K562 (cell line): Measurements from ENCODE around the gene CUTA. TPM values are rescaled to one million over a fixed set of nuclear protein-coding genes. Genes with fewer than 3 reads are reported as not detected.

ENCODE experiments used
- CTBP1 ChIP-seq: fragments of 450-650 bp; IDR thresholded peaks from 2 replicates; pipeline ENCODE4 v1.6.1; 2016; ENCODE audit warnings: borderline replicate concordance
- FOXK2 ChIP-seq, 2 experiments: fragments of 450-650 bp; IDR thresholded peaks in 1 of 2; conservative IDR thresholded peaks in 1 of 2; 2 replicates each; pipeline ENCODE4 v1.6.1; 2016; ENCODE audit warnings: low read depth in 2 of 2, mild to moderate bottlenecking in 1 of 2
- KDM4B ChIP-seq, 2 experiments: fragments of 450-650 bp in 1 of 2; sonication (generic) in 1 of 2; IDR thresholded peaks; 2 replicates each; pipeline ENCODE4 v1.6.1; 2016 to 2017; ENCODE audit warnings: borderline replicate concordance in 2 of 2, antibody characterized with exemption in 1 of 2, low read depth in 1 of 2, mild to moderate bottlenecking in 1 of 2
- MIER1 ChIP-seq: fragments of 450-650 bp; IDR thresholded peaks from 2 replicates; pipeline ENCODE4 v1.6.1; 2016; ENCODE audit warnings: antibody characterized with exemption, mild to moderate bottlenecking, low read depth
- NFYB ChIP-seq: IDR thresholded peaks from 2 replicates; pipeline ENCODE4 v1.6.1; 2011; ENCODE audit warnings: mild to moderate bottlenecking, moderate library complexity; ENCODE audit not compliant: insufficient read length; ENCODE audit errors: extremely low read depth
- RBFOX2 ChIP-seq: fragments of 200-400 bp; formaldehyde crosslinking; IDR thresholded peaks from 2 replicates; pipeline ENCODE4 v1.6.1; 2017; ENCODE audit warnings: low read depth, mild to moderate bottlenecking, low read length, moderate library complexity
- SMARCC2 ChIP-seq: fragments of 450-650 bp; IDR thresholded peaks from 2 replicates; pipeline ENCODE4 v1.6.1; 2017; ENCODE audit warnings: antibody characterized with exemption, moderate library complexity, mild to moderate bottlenecking, low read depth
- TAL1 ChIP-seq: fragments of 450-650 bp; IDR thresholded peaks from 2 replicates; pipeline ENCODE4 v1.6.1; 2016; ENCODE audit warnings: mild to moderate bottlenecking
- ZNF124 ChIP-seq: sonication (generic); formaldehyde crosslinking; IDR thresholded peaks from 2 replicates; pipeline ENCODE4 v1.8.1; 2022; ENCODE audit warnings: missing genetic modification reagents
- ZNF282 ChIP-seq: sonication (generic); formaldehyde crosslinking; IDR thresholded peaks from 2 replicates; pipeline ENCODE4 v1.8.1; 2023; ENCODE audit warnings: missing genetic modification reagents
- ZNF354B ChIP-seq: fragments of 250-450 bp; sonication (Bioruptor Pico); IDR thresholded peaks from 2 replicates; pipeline ENCODE4 v1.4.0; 2020
- polyA plus RNA-seq, 8 experiments: library from polyadenylated mRNA; depleted of rRNA in 4 of 8; stranded (reverse) in 5 of 8; unstranded in 3 of 8; fragments of >200 nt; fragmentation: Nextera tagmentation in 2 of 8; fragmentation: Illumina TruSeq in 1 of 8; extraction: Ambion mirVana in 2 of 8; extraction: Trizol in 1 of 8; gene quantifications; 2 replicates each; pipeline versions ENCODE4 v1.2.1 to v1.2.3, GENCODE V29; 2011 to 2014; ENCODE audit warnings: inconsistent platforms in 1 of 8, missing spikeins in 1 of 8
- total RNA-seq, 7 experiments: library from RNA; depleted of rRNA in 6 of 7; stranded (reverse); fragments of >200 nt in 6 of 7; fragmentation: Illumina TruSeq in 2 of 7; extraction: Trizol in 2 of 7; gene quantifications; 2 replicates each; pipeline versions ENCODE4 v1.2.1 to v1.2.3, GENCODE V29; 2011 to 2021; ENCODE audit warnings: low replicate concordance in 1 of 7
- TF ChIP-seq, protein P1 (sequence below): sonication (generic); formaldehyde crosslinking; IDR thresholded peaks from 2 replicates; pipeline ENCODE4 v1.8.0; 2023; ENCODE audit warnings: missing genetic modification reagents, mild to moderate bottlenecking, borderline replicate concordance
- TF ChIP-seq, protein P2 (sequence below): fragments of 450-650 bp; formaldehyde crosslinking; IDR thresholded peaks from 2 replicates; pipeline ENCODE4 v1.4.0; 2020; ENCODE audit warnings: mild to moderate bottlenecking, moderate library complexity
- TF ChIP-seq, protein P3 (sequence below): fragments of 250-450 bp; sonication (Bioruptor Pico); IDR thresholded peaks from 2 replicates; pipeline ENCODE4 v1.4.0; 2020

CUTA gene
- total and polyA plus RNA-seq, 9 of the 15 experiments (the other 6 are each of a cell fraction or from before 2014, with no cell fraction given) = 166 to 682 (median 310) TPM

DNA sequence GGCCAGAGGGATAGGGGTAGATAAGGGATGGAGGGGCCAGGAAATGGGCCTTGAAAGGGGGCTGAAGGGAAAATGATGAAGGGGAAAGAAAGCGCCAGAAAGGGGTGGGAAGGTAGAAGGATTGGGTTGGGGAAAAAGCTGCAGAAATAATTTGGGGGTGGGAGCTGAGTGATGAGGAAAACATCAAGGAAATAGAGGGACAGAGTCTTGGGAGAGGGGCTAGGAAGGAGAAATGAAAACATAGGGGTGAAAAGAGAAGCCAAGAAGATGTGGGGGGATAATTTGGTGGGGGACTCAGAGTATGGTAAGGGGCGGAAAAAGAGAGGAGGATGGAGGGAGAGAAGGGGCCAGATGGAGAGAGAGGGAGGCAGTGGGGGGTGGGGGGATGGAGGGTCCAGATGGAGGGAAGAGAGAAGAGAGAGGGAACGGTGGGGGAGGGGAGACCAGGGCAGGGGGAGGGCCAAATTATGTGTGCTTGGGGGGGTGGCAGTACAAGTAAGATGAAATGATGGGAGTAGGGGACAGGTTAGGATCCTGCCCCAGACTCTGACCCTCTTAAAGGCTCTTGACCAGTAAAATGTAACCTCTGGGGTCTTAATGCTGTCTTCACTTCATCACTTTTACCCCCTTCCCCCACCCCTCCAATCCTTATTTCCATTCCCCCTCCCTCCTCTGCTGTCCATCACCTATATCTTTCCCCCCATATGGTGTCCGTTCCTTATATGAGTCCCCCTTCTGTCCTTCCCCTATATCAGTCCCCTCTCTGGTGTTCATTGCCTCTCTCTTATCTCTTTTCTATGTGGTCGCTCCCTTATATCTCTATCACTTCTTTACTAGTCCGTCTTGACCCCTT lies 2.8 kb upstream of the CUTA start (continued):
- TF ChIP-seq, protein P1, sequence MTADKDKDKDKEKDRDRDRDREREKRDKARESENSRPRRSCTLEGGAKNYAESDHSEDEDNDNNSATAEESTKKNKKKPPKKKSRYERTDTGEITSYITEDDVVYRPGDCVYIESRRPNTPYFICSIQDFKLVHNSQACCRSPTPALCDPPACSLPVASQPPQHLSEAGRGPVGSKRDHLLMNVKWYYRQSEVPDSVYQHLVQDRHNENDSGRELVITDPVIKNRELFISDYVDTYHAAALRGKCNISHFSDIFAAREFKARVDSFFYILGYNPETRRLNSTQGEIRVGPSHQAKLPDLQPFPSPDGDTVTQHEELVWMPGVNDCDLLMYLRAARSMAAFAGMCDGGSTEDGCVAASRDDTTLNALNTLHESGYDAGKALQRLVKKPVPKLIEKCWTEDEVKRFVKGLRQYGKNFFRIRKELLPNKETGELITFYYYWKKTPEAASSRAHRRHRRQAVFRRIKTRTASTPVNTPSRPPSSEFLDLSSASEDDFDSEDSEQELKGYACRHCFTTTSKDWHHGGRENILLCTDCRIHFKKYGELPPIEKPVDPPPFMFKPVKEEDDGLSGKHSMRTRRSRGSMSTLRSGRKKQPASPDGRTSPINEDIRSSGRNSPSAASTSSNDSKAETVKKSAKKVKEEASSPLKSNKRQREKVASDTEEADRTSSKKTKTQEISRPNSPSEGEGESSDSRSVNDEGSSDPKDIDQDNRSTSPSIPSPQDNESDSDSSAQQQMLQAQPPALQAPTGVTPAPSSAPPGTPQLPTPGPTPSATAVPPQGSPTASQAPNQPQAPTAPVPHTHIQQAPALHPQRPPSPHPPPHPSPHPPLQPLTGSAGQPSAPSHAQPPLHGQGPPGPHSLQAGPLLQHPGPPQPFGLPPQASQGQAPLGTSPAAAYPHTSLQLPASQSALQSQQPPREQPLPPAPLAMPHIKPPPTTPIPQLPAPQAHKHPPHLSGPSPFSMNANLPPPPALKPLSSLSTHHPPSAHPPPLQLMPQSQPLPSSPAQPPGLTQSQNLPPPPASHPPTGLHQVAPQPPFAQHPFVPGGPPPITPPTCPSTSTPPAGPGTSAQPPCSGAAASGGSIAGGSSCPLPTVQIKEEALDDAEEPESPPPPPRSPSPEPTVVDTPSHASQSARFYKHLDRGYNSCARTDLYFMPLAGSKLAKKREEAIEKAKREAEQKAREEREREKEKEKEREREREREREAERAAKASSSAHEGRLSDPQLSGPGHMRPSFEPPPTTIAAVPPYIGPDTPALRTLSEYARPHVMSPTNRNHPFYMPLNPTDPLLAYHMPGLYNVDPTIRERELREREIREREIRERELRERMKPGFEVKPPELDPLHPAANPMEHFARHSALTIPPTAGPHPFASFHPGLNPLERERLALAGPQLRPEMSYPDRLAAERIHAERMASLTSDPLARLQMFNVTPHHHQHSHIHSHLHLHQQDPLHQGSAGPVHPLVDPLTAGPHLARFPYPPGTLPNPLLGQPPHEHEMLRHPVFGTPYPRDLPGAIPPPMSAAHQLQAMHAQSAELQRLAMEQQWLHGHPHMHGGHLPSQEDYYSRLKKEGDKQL (CRISPR knock-in tag) = no peak
- no peak for TF ChIP-seq ZNF354B (CRISPR knock-in tag)
- no peak for TF ChIP-seq NFYB
- TF ChIP-seq, protein P2, sequence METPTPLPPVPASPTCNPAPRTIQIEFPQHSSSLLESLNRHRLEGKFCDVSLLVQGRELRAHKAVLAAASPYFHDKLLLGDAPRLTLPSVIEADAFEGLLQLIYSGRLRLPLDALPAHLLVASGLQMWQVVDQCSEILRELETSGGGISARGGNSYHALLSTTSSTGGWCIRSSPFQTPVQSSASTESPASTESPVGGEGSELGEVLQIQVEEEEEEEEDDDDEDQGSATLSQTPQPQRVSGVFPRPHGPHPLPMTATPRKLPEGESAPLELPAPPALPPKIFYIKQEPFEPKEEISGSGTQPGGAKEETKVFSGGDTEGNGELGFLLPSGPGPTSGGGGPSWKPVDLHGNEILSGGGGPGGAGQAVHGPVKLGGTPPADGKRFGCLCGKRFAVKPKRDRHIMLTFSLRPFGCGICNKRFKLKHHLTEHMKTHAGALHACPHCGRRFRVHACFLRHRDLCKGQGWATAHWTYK (CRISPR knock-in tag) = no peak
- TF ChIP-seq ZNF282 (CRISPR knock-in tag) = no peak
- peak; percentile 51 for TF ChIP-seq TAL1
- TF ChIP-seq FOXK2 (conservative IDR thresholded peaks at IDR 0.05 in 1 of 2, IDR thresholded peaks at IDR 0.05 in 1 of 2; ENCODE audit: low read depth in 2 of 2) = peak; percentile 80 to 84
- TF ChIP-seq ZNF124 (CRISPR knock-in tag) = no peak
- TF ChIP-seq SMARCC2 = no peak
- TF ChIP-seq, protein P3, sequence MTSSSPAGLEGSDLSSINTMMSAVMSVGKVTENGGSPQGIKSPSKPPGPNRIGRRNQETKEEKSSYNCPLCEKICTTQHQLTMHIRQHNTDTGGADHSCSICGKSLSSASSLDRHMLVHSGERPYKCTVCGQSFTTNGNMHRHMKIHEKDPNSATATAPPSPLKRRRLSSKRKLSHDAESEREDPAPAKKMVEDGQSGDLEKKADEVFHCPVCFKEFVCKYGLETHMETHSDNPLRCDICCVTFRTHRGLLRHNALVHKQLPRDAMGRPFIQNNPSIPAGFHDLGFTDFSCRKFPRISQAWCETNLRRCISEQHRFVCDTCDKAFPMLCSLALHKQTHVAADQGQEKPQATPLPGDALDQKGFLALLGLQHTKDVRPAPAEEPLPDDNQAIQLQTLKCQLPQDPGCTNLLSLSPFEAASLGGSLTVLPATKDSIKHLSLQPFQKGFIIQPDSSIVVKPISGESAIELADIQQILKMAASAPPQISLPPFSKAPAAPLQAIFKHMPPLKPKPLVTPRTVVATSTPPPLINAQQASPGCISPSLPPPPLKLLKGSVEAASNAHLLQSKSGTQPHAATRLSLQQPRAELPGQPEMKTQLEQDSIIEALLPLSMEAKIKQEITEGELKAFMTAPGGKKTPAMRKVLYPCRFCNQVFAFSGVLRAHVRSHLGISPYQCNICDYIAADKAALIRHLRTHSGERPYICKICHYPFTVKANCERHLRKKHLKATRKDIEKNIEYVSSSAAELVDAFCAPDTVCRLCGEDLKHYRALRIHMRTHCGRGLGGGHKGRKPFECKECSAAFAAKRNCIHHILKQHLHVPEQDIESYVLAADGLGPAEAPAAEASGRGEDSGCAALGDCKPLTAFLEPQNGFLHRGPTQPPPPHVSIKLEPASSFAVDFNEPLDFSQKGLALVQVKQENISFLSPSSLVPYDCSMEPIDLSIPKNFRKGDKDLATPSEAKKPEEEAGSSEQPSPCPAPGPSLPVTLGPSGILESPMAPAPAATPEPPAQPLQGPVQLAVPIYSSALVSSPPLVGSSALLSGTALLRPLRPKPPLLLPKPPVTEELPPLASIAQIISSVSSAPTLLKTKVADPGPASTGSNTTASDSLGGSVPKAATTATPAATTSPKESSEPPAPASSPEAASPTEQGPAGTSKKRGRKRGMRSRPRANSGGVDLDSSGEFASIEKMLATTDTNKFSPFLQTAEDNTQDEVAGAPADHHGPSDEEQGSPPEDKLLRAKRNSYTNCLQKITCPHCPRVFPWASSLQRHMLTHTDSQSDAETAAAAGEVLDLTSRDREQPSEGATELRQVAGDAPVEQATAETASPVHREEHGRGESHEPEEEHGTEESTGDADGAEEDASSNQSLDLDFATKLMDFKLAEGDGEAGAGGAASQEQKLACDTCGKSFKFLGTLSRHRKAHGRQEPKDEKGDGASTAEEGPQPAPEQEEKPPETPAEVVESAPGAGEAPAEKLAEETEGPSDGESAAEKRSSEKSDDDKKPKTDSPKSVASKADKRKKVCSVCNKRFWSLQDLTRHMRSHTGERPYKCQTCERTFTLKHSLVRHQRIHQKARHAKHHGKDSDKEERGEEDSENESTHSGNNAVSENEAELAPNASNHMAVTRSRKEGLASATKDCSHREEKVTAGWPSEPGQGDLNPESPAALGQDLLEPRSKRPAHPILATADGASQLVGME (CRISPR knock-in tag) = no peak
- TF ChIP-seq RBFOX2 = no peak
- no peak for TF ChIP-seq MIER1
- no peak for TF ChIP-seq CTBP1
- TF ChIP-seq KDM4B (IDR thresholded peaks at IDR 0.05; ENCODE audit: borderline replicate concordance in 2 of 2, low read depth in 1 of 2) = no peak
